BE2C (cell line): ENCODE data around the gene SULT4A1.

ENCODE experiments used
- DNase-seq: peaks from one replicate; pipeline ENCODE4 v3.0.0-alpha.2; 2020
- H3K27me3 ChIP-seq: fragments of 250-450 bp; sonication (Bioruptor Pico); 2 replicates; pipeline ENCODE4 v1.5.1; 2020; ENCODE audit warnings: mild to moderate bottlenecking
- H3K36me3 ChIP-seq: fragments of 250-450 bp; sonication (Bioruptor Pico); 2 replicates; pipeline ENCODE4 v1.5.1; 2020; ENCODE audit warnings: mild to moderate bottlenecking
- H3K4me1 ChIP-seq: fragments of 250-450 bp; sonication (Bioruptor Pico); 2 replicates; pipeline ENCODE4 v1.5.1; 2020
- H3K4me3 ChIP-seq: 2 replicates; pipeline ENCODE4 v1.5.1; 2011; ENCODE audit warnings: low read depth, low read length
- H3K9me3 ChIP-seq: fragments of 250-450 bp; sonication (Bioruptor Pico); 2 replicates; pipeline ENCODE4 v1.5.1; 2020
- CTCF ChIP-seq: IDR thresholded peaks from 2 replicates; pipeline ENCODE4 v1.5.1; 2012; ENCODE audit warnings: mild to moderate bottlenecking, low read depth, low read length

SULT4A1 gene

DNA sequence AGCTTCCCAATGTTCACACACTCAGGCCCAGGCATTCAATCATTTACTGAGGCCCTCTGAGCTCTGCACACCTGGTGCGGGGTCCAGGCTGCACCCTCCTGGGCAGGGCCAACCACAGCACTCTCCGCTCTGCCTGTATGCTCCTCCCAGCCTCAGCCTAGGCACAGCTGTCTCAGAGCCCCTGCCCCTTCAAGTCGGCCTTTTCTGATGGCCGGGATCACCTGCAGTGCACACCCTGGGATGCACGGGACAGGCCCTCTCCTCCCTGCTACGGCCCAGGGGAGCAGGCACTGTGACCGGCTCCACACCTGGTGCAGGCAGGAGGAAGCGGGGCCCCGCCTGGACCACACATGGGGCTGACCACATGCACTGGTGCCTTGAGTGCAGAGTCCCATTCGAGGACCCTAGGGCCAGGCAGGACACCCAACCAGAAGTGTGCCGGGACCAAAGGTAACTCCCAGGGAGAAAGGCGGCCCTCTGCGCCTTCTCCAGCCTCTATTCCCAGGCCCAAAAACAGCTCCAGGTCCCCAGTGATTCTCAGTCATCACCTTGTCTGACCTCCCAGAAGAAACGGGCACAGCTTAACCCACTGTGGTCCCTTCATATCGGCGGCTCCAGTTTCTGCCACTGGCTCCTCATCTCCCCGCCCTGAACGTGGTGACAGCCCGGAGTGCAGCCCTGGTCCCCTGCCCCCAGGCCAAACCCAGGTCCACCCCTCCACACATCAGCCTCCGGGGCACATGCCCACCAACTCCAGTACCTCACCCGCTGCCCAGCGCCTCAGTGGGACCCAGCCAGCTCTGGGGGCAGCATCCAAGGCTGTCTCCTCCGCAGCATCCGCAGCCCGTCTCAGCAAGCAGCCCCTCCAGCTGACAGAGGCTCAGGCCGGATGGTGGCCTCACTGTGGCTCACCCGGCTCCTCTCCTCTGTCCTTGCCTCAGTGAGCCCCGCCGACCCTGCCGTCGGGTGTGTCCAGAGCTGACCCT lies 17.5 kb downstream of the SULT4A1 start:
- Histone ChIP-seq H3K27me3 (no peaks in the 10 kb centered on the region), H3K36me3 (no peaks in the 10 kb centered on the region), H3K4me1 (peaks cover 13% of the 10 kb centered on the region), H3K4me3 (no peak overlapping the region), H3K9me3 (no peaks in the 10 kb centered on the region)
- no peak for DNase-seq
- no peak for TF ChIP-seq CTCF

DNA sequence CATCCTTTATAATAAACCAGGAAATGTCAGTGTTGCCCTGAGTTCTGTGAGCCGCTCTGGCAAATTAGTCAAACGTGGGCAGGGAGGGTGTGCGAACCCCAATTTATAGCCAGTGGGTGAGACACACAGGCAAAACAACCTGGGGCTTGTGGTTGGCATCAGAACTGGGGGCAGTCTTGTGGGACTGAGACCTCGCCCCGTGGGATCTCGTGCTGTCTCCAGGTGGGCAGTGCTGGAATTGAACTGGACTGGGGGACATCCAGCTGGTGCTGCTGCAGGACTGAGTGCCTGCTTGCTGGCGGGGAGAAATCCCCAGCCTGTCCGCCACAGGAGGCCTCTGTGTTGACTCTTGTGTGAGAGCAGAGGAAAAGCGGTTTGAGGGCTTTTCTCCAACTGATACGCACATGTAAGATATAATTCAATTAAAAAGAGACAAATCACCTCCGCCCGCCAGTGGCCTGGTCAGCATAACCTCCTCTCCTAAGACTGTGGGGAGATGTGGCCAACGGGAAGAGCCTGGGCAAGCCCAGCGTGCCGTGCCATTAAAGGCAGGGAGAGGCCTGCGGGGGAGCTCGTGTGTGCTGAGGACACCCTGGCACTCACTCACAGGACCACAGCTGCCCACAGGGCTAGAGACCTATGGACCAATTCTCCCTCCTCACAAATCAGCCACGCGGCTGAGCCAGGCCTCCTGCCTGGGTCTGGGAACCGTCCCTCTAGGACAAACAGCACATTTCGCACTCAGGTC lies 18.4 kb downstream of the SULT4A1 start:
- Histone ChIP-seq H3K9me3 (no peaks in the 10 kb centered on the region), H3K4me1 (peaks cover 13% of the 10 kb centered on the region), H3K27me3 (no peaks in the 10 kb centered on the region), H3K36me3 (no peaks in the 10 kb centered on the region), H3K4me3 (no peak overlapping the region)
- 0 out of 2 replicates have a peak, but pooled peaks have one; percentile 12 for TF ChIP-seq CTCF
- peak; percentile 62 for DNase-seq

DNA sequence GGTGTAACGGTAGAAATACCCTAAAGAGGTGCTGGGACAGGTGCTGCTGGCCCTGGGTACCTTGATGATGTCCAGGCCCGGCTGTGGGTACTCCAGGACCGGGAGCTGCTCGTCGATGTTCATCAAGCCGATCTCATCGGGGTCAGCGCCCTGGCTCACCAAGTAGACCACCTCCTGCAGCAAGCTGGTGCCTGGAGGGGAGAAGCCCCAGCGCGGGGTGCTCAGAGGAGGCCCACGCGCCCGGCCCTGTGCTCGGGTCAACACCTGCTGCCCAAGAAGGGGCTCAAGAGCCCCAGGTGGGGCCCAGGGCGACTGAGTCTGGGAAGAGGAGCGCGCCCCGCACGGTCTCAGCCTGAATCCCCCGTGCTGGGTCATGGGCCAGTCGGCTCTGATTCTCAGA lies 20.6 kb downstream of the SULT4A1 start:
- H3K9me3 ChIP-seq: no peaks in the 10 kb centered on the region
- no peaks in the 10 kb centered on the region for H3K27me3 ChIP-seq
- no peaks in the 10 kb centered on the region for H3K36me3 ChIP-seq
- no peak for TF ChIP-seq CTCF
- H3K4me1 ChIP-seq: peaks cover 9% of the 10 kb centered on the region
- no peak for DNase-seq
- H3K4me3 ChIP-seq: no peak overlapping the region

- peaks cover 9% of the 10 kb centered on the region for H3K4me1 ChIP-seq
- no peak for TF ChIP-seq CTCF
These were observed 21.5 kb downstream of the SULT4A1 start for GRCh38 chr22:43840851-43841250.

GRCh38 chr22:43840431-43840830 lies 21.9 kb downstream of the SULT4A1 start:
- TF ChIP-seq CTCF: no peak
- Histone ChIP-seq H3K4me1 (peaks cover 9% of the 10 kb centered on the region), H3K27me3 (no peaks in the 10 kb centered on the region), H3K36me3 (no peaks in the 10 kb centered on the region), H3K9me3 (no peaks in the 10 kb centered on the region), H3K4me3 (no peak overlapping the region)
- DNase-seq: no peak

More at GRCh38 chr22:43840851-43841250, 21.5 kb downstream of the SULT4A1 start:
- no peaks in the 10 kb centered on the region for H3K9me3 ChIP-seq
- DNase-seq: no peak
- no peaks in the 10 kb centered on the region for H3K27me3 ChIP-seq
- H3K36me3 ChIP-seq: no peaks in the 10 kb centered on the region
- H3K4me3 ChIP-seq: no peak overlapping the region
